ENCODE data around the gene PROS1.

Gene PROS1

DNA sequence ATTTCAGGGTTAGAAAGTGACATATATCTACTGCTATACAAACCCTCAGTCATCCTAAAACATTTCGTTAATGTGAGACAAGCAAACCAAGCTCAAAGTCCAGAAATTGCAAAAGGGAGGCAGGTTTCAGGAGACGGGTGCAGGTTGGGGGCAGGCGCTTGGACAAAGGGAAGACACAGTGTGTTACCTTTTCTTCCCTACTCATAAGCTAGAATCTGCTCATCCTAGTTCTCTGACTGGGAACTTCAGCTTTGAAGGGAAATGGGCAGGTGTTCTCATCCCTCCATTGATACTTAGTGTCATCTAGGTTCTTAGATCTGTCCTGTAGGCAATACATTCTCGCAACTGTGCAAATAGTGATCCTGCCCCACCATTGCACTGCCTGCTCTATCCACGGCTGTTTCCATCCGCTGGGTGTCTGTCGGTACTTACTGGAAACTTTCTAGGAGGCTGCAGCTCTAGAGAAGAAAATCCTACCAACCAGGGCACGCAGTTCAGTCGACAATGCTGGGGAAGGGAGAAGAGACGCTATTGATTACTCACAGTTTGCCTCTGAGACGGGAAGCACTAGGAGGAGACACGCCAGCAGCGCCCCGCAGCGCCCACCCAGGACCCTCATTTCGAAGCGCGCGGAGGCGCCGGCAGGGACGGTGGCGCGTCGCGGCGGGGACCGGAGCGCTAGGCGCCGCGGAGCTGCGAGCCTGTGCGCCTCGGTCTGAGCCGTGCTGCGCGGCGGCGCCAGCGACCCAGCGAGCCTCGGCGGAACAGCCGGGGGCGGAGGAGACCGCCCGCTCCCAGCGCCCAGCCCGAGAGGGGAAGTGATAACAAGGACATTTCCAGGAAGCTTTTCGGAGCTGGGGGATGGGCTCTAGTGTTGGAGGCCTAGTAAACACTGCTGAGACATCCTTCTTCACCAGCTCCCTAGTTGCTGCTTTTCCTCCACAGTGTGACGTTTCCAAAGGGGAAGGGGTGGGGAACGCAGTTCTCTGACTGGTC, at the start of gene PROS1:
Gene PROS1 (minus strand): TSS at position 766 of the 996 bp plus-strand sequence. CDS start 147 bp downstream, at position 619.
- DNase-seq (ENCODE audit: low read depth, low spot score), result peak; percentile 88

DNA sequence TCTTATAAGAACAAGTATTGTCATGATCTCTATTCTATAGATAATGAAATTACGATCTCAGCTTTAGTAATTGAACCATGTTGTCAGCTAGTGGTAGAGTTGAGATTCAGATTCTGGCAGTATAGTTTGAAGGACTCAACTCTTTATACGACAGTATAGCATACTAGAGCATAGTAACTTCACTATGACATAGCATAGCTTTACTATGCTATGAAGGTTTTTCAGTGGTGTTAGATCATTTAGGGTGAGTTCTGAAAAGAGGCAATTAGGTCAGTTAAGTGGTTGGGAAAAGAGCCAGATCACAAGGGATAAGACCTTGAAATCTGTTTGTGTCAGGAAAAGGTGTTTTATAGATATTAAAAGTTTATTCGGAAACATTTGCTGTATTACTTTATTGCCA, 46.6 kb upstream of the PROS1 start:
- DNase-seq (ENCODE audit: low read depth, low spot score), result no peak

DNA sequence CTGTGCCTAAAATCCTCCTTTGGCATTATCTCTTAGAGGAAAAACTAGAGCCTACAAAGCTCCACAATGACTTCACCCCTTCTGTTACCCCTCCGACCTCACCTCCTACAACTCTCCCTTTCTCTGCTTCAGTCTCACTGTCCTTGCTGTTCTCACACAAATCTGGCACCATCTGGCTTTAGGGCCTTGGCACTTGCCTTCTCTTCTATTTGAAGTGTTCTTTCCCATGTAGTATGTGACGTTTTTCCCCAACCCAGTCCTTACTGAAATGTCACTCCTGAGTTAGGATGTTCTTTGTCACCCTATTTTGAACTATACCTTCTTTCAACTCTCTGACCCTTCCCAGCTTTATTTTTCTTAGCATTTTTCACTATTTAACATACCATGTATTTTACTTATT, 46.0 kb upstream of the PROS1 start:
- no peak for DNase-seq (ENCODE audit: low read depth, low spot score)

DNA sequence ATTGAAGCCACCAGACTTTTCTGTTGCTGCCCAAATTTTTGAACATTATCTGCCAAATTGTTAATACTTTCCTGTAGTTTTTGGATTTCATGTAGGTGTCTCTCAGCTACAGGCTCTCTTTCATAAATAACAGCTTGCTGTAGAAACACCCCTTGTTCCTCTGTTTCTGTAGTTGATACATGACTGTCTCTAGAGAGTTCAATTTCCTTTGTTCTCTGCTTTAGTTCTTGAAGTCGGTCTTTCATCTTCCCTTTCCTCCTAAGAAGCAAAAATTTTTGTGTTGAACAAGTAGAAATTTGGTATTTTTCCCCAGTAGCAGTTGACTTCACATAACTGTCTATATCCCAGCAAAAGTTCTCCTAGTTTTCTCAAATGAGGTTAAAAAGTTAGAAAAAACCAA, 41.3 kb upstream of the PROS1 start:
- DNase-seq (ENCODE audit: low read depth, low spot score), result no peak

DNA sequence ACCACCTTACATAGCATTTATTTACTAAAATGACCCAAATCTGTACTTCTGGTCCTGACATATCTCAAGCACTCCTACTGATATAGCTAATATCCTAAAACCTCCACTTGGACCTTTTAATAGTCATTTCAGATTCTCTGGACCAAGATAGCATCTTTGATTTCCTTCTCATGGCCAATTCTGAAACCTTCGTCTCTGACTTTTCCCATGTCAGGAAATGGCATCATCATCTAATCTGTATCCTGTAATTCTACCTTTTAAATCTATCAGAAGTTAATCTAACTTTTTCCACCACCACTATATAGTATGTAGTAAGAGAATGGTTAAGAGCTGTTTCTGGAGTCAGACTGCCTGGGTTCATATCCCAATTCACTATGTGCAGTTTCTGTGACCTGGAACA, 38.5 kb upstream of the PROS1 start:
- DNase-seq (ENCODE audit: low read depth, low spot score), result no peak

DNA sequence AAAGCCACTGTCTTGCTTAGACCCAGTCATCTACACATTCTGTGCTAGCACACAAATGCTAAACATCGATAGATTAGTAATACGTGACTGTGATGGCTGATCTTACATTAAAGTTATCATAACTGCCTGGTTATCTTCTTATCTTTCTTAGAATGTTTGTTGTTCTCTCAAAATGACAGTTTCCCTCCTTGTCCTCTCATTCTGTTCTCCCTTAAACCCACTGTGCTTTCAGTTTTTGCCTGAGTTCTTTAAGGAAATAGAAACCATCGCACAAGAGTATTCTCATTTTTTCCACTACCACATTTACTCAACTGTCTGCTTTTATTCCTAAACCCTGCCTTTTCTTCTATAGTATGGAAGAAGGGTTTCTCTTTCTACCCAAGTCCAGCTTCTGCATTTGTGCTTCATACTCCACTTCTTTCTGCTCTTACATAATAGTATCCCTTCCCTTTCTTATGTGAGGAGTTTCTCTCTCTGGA, 37.6 kb upstream of the PROS1 start:
- no peak for DNase-seq (ENCODE audit: low read depth, low spot score)

DNA sequence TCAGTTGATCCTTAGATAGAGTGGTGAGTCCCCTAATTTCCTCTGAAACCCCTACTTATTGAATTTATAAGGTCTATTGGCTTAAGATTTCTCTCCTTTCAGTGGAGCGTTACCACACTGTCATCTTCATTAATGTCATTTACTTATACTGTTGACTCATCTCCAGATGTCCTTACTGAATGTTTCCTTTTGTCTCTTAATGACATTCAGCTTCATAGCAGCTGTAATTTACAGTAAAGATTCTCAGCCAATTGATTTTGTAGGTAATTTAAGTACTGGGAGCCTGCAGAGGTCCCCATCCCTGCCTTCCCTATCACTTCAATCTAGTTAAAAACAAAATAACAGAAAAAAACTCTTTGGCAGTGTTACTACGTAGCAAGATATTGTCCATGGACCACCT, 35.9 kb upstream of the PROS1 start:
- DNase-seq (ENCODE audit: low read depth, low spot score), result no peak

DNA sequence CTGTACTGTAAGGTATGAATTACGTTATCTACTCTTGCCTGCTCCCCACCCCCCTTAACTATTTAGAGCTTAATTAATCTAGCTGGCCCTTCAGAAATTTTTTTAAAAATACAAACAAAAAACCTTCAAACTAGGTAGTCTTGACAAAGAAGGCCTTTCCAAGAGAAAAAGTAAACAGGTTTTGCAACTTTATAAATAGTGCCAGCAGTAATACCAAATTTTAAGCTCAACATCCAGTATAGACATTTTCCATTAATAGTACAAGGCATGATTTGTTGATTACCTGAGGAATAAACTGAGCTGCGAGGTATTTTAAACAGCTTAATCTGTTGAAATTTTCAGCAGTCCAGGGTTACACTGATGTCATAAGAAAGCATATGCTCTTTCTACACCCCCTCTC, 34.6 kb upstream of the PROS1 start:
- no peak for DNase-seq (ENCODE audit: low read depth, low spot score)

DNA sequence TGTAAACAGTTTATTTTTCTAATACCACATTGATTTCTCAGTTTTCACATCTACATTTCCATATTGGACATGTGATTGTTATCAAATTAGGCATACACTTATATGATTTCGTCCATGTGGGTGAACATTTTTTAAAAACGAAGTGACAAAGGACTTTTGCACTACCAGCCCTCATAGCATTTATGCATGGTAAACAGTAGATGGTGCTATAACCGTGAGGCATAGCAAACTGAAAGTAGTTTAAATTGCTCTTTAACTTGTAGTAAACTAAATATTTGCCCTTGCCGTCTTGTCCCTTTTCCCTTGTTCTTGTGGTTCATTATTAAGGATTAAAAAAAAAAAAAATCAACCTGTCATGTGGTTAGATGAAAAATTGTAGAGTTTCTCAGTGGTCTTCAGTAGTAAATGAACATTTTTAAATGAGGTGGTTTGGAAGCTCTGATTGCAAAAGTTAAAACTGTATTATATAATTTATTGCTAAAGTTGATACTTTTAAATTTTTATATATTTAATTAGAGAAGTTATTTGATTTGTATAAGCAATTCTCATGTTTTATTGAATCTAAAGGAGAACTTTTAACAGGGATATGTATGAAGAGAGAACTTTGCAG, 30.7 kb upstream of the PROS1 start:
- peak; percentile 68 for DNase-seq (ENCODE audit: low read depth, low spot score)

DNA sequence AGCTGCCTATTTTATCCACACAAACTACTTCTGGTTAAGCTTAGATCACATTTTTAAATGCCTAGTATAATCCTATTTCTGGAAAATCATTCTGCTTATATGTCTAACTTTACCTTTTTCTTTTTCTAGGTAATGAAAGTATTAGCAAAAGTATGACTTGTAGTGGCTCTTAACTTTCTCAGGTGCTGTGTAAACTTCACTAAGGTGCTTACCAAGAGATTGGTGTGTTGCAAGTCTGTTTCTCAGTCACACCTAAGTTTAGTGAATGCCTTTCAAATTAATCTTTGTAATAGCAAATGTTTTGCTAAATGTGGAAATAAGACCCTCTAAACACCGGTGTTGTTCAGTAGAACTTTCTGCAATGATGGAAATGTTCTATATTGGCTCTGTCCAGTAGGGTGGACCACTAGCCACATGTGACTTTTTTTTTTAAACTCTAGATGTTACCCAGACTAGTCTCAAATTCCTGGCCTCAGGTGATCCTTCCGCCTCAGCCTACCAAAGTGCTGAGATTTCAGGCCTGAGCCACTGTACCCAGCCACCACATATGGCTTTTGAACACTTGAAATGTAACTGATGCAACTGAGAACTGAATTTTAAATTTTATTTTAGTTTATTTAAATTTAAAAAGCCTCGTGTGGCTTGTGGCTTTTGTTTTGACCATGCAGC, 28.3 kb upstream of the PROS1 start:
- no peak for DNase-seq (ENCODE audit: low read depth, low spot score)

DNA sequence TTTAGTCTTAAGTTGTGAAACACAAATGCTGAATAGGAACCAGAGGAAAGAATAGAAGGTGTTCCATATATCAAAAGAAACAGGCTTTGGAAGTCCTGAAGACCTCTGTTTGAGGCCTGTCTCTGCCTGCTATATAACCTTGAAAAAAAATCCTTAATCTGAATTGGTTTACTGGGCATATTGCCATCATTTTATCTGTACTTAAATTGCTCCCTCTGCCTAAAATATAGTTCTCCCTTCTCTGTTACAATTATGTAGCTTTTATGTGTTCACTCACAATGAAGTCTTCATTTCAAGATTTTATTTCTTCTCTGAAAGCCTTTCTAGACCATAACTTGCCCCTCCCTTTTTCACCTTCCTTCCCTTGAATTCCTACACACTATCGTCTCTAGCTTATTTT, 27.5 kb upstream of the PROS1 start:
- DNase-seq (ENCODE audit: low read depth, low spot score), result no peak

DNA sequence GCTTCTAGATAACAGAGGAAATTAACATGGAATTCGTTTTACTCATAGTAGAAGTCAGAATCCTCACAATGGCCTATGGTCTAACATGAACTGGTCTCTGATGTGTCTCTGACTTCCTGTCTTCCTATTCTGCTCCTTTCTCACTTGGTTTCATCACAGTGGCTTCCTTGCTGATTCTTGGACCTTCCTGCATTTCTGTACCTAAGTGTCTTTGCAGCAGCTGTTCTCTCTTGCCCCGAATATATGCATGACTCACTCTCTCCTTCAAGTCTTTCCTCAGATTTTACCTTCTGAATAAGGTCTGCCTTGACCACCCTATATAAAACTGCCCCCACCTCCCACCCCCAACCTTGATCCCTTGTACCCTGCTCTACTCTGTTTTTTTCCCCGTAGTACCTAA, 20.4 kb upstream of the PROS1 start:
- DNase-seq (ENCODE audit: low read depth, low spot score), result no peak

DNA sequence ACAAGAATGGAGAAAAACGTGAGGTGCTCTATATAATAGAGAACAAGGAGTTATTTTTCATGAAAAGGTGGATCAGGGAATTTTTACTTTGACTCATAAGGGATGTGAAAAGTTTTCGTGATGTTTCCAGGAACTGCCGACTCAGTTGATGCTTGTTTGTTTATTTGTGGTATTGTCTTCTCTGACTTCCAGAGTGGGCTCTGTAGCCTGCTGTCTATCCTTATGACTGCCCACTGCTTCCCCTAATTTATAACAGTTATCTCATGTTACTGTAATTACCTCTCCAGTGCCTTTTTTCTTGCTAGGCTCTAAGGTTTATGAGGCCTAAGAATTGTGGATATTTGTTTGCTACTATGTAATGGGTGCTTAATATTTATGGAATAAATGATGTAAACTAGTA, 18.5 kb upstream of the PROS1 start:
- no peak for DNase-seq (ENCODE audit: low read depth, low spot score)

DNA sequence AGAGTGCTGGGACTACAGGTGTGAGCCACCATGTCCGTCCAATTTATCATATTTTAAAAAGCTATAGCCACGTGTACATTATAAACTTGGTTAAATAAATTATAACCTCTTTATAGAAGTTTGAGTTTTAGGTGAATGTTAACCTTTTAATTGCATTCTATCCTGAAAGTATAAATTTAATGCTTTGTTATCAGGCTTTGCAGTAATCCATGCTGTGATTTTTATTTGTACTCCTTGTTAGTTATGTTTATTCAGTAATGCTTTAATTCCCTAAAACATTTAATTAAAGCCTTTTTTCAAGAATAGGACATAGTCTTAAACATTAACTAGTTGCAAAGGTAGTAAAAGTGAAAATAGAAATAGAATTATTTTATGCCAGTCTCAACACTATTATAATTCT, 17.9 kb upstream of the PROS1 start:
- DNase-seq (ENCODE audit: low read depth, low spot score), result no peak

DNA sequence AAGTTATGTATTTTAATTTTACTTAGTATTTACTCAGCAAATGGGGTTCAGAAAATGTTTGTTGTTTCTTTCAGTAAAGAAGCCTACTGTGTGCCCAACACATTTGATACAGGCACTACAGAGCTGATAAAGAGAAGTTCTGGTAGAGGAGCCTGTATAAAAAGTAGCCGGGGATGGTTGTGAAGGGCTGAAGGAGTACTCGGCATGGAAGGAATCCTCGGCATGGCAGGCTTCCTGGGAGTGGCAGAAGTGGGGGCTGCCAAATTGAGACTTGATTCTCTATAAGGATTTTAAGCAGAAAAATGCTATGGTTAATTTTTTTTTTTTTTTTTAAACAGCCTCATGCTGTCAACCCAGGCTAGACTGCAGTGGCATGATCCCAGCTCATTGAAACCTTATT, 15.5 kb upstream of the PROS1 start:
- no peak for DNase-seq (ENCODE audit: low read depth, low spot score)

DNA sequence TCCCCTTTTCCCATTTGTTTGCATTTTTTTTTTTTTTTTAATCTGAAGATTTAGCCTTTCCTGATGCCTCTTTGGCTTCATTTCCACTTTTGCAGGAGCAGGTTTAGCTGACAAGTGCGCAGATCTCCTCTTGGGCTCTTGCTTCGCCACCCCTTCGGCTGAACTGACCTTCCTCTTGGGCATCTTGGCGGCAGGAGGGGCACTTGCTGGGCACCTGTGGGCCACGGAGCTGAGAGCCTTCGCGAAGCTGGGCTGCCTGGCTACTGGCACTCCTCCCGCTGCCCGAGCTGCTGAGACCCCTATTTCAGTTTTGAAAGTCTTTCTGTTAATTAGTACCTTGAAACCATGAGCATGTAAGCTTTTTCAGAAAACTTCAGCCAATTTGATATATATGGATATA, 15.1 kb upstream of the PROS1 start:
- no peak for DNase-seq (ENCODE audit: low read depth, low spot score)

DNA sequence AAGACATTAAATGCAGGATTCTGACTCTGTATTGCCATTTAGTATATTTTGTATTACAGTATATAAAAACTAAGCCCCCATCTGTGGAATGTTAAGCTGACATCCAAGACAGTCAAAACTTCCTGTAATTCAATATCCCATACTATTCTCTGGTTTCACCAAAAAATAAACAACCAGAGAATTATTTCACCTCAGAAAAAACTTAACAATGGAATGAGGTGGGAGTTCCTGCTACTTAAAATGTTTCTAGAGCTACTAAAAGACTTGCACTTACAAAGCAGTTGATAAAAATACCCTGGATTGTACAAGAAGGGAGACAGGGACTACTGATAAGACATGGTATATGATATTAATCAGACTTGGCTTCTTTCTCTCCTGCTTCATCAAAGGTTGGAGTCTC, 14.6 kb upstream of the PROS1 start:
- DNase-seq (ENCODE audit: low read depth, low spot score), result peak; percentile 11

DNA sequence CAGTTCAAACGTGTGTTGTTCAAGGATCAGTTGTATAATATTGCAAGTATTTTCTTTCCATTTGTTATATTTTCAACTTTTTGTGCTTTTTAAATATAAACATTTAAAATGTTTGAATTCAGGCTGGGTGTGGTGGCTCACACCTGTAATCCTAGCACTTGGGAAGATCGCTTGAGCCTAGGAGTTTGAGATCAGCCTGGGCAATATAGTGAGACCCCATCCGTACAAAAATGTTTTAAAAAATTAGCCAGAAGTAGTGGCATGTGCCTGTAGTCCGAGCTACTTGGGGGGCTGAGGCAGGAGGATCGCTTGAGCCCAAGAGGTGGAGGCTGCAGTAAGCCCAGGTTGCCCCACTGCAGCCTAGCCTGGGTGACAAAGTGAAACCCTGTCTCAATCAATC, 10.9 kb upstream of the PROS1 start:
- DNase-seq (ENCODE audit: low read depth, low spot score), result no peak

DNA sequence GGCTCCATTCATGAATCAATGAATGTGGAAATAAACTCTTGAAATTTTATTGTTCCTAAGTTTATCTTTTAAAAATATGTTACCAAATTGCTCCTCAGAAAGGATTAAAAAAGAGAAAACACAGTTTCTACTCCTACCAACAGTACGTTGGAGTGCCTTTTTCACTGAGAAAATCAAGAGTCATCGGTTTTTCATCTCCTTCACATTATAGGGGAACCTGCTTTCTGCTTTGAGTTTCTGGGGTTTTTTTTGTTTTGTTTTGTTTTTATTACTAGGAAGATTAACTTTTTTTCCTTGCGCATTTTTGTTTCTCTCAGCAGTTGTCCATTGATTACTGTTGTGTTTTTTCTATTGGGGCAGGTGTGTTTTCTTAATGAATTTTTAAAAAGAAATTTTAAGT, 9.7 kb upstream of the PROS1 start:
- DNase-seq (ENCODE audit: low read depth, low spot score), result no peak

DNA sequence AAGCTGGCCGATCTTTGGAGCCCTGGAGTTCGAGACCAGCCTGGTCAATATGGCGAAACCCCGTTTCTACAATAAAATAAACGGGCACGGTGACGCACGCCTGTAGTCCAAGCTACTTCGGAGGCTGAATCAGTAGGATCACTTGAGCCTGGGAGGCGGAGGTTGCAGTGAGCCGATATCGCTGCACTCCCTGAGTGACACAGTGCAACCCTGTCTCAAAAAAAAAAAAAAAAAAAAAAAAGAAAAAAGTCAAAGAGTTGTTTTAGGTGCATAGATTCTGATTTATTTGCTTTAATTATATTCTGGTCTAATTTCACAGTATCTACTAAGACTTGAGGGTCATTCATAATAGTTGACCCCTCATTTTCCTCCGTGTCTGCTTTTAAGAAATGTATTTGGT, 8.0 kb upstream of the PROS1 start:
- DNase-seq (ENCODE audit: low read depth, low spot score), result no peak

DNA sequence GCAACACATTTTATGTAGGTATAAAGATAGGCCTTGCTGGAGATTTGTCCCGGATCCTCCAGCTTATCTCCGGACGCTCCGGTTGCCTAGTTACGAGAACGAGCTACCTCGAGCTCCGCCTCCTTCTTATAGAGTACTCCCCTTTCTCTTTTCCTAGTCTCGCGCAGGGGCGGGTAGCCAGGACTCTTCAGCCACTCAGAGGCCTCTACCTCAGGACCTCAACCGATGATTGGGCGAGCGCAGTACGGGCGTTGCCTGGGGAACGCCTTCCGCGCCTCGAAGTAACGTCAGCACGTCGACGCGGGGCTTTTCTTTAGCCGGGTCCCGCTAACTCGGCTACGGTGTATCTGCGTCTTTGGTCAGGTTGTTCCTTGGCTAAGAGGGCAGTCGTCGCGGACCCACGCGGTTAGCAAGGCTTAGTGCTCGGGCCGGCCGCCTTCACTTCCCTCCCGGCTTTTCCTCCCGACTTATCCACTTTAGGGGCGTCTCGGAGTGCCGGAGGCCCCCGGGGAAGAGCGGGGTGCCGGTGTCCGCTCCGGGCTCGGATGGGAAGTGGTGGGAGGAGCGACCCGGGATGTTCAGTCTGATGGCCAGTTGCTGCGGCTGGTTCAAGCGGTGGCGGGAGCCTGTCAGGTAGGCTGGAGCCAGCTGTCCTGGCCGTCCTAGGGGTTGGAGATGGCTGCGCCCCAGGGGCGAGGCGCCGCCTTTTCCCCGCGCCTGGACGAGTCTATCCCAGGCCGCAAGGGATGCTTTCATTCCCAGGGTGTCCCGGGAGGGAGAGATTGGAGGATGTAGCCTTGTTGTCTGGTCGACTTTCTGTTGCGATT, 6.4 kb upstream of the PROS1 start, which contains the start of gene ARL13B:
Gene ARL13B (plus strand): TSS at position 306 of the 827 bp plus-strand sequence. CDS start 269 bp downstream, at position 575.
- DNase-seq (ENCODE audit: low read depth, low spot score), result peak; percentile 99

Data from astrocyte of the hippocampus (primary cell).